Aorta (tissue), 5 donors: Measurements from ENCODE around the gene PYCR2. TPM values are rescaled to one million over a fixed set of nuclear protein-coding genes. Genes with fewer than 3 reads are reported as not detected.
A peak's percentile ranks its signal among the peaks of the same experiment; 100 is the strongest.

Source experiments
- ATAC-seq: fragments of 200-7000 bp; cut with Tn5 transposase; one replicate; pipeline ENCODE4 v1.9.1; 2022; ENCODE audit warnings: moderate library complexity; ENCODE audit not compliant: low FRiP score
- DNase-seq, 2 donors: peaks; one replicate each; pipeline ENCODE4 v3.0.0-alpha.2; 2020
- H3K27ac ChIP-seq, 2 donors: one replicate each; pipeline ENCODE4 v1.5.1; 2013; ENCODE audit warnings: low read length in 2 of 2, mild to moderate bottlenecking in 2 of 2, moderate library complexity in 2 of 2, control low read depth in 1 of 2, inconsistent platforms in 1 of 2, low read depth in 1 of 2
- H3K27me3 ChIP-seq, 2 donors: one replicate each; pipeline ENCODE4 v1.6.1; 2013; ENCODE audit warnings: control low read depth in 1 of 2, low read length in 1 of 2, mild to moderate bottlenecking in 1 of 2, moderate library complexity in 1 of 2; ENCODE audit not compliant: insufficient read depth in 2 of 2, control insufficient read depth in 1 of 2
- H3K36me3 ChIP-seq, 2 donors: one replicate each; pipeline ENCODE4 v1.6.1; 2013; ENCODE audit warnings: control low read depth in 1 of 2, low read length in 1 of 2, mild to moderate bottlenecking in 1 of 2; ENCODE audit not compliant: insufficient read depth in 2 of 2, control insufficient read depth in 1 of 2
- H3K4me1 ChIP-seq, 2 donors: one replicate each; pipeline ENCODE4 v1.6.1; 2013; ENCODE audit warnings: low read length in 2 of 2, control low read depth in 1 of 2, mild to moderate bottlenecking in 1 of 2, moderate library complexity in 1 of 2; ENCODE audit not compliant: insufficient read depth in 2 of 2, control insufficient read depth in 1 of 2
- H3K4me3 ChIP-seq, 2 donors: one replicate each; pipeline ENCODE4 v1.5.1; 2013; ENCODE audit warnings: low read length in 2 of 2, control low read depth in 1 of 2, mild to moderate bottlenecking in 1 of 2
- H3K9me3 ChIP-seq: one replicate; pipeline ENCODE4 v1.6.1; 2013; ENCODE audit warnings: mild to moderate bottlenecking, low read length; ENCODE audit not compliant: control insufficient read depth
- WGBS, 2 donors: extraction: QIAGEN DNeasy Blood & Tissue Kit; methylation state at CpG; one replicate each; pipeline ENCODE4 v1.1.7; 2013; 5-methylcytosine and 5-hydroxymethylcytosine counted together
- intact Hi-C, 2 donors: fragments of 100-400 bp; cut with DNase I; formaldehyde crosslinking; loops; one replicate each; pipeline versions ENCODE4 v1.14.2 to v1.15.0; 2022
- microRNA-seq, 2 donors: library from miRNA; unstranded; fragments of <30 nt; microRNA quantifications; one replicate each; pipeline ENCODE4 v1.2.0, GENCODE V29; 2020
- polyA plus RNA-seq, 2 donors: library from polyadenylated mRNA; stranded (reverse); fragments of 200-250 nt; gene quantifications; one replicate each; pipeline ENCODE4 v1.2.3, GENCODE V29; 2013
- total RNA-seq, 2 donors: library from RNA; stranded (reverse); fragmentation: NEBNext Ultra II Directional; extraction: Animal tissue kit (Norgen Biotek cat#: 25700); gene quantifications; one replicate each; pipeline ENCODE4 v1.2.1, GENCODE V29; 2021
- donor health status: healthy with polysubstance abuse.
- donor health status: Bipolar disorder and iron deficiency.
- donor health status: DM: no; HTN: no; CAD: no.
- donor health status: DM: no; HTN: no; CAD: no.
- donor health status: DM: yes; HTN: yes; CAD: no.

The PYCR2 gene
- total and polyA plus RNA-seq, 4 donors: 27.0 to 63.6 (median 45.8) TPM

GRCh38 chr1:225872075-225872430 lies 52.0 kb downstream of the PYCR2 start:
- Histone ChIP-seq H3K4me3 (no peak overlapping the region), H3K27ac (no peak overlapping the region), H3K27me3 (no peaks in the 10 kb centered on the region), H3K36me3 (peaks cover 0 to 10% of the 10 kb centered on the region in 2 donors), H3K4me1 (no peaks in the 10 kb centered on the region), H3K9me3 (no peaks in the 10 kb centered on the region)
- WGBS, 2 donors: 68 to 72% methylated on average over 3 of the region's 3 CpGs
- DNase-seq: no peak
- intact Hi-C loops: no loop called here
- ATAC-seq: no peak

DNA sequence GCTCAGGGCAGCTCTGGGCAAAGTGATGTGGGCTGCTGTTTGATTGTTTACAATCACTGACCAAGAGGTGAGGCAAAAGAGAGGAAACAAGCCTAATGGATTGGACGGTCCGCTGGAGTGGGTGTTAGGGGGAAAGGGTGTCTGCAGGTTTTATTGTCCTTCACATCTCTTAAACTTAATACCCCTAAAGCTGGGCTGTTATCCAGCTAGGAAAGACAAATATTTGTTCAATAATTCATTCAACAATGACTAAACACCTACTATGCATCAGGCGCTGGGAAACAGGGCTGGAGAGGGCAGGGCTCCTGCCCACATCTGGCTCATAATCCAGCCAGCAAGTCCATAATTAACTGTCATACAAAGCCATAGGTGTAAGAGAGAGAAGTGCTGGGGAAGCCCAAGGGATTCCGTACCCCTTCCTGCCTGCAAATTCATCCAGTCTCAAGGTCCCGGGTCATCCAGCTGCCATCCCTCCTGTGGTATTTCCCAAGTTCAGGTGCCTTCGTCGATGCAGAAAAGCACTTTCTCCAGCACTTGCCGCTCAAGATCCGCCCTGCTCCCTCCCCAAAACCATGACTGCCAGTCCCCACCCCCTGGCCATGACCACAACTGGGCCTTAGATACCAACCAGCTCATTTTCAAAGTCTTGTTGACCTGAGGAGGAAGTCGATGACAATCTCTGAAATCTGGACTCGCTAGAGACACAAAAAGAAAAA lies 52.5 kb downstream of the PYCR2 start:
- no peaks in the 10 kb centered on the region for H3K27me3 ChIP-seq
- no peak overlapping the region for H3K4me3 ChIP-seq
- intact Hi-C loops: no loop called here
- DNase-seq (peak in 1 of 2 donors; percentile 27), ATAC-seq (no peak)
- 70 to 74% methylated on average over 11 of the region's 11 CpGs for WGBS, 2 donors
- peaks cover 0 to 12% of the 10 kb centered on the region in 2 donors for H3K36me3 ChIP-seq
- H3K9me3 ChIP-seq: no peaks in the 10 kb centered on the region
- H3K4me1 ChIP-seq: no peaks in the 10 kb centered on the region
- no peak overlapping the region for H3K27ac ChIP-seq

GRCh38 chr1:225870911-225871310 lies 53.1 kb downstream of the PYCR2 start:
- ATAC-seq (no peak), DNase-seq (no peak)
- H3K27ac ChIP-seq: no peak overlapping the region
- 51 to 59% methylated on average over 3 of the region's 3 CpGs for WGBS, 2 donors
- H3K4me3 ChIP-seq: no peak overlapping the region
- no peaks in the 10 kb centered on the region for H3K4me1 ChIP-seq
- no peaks in the 10 kb centered on the region for H3K27me3 ChIP-seq
- no peaks in the 10 kb centered on the region for H3K9me3 ChIP-seq
- intact Hi-C loops: no loop called here
- H3K36me3 ChIP-seq: peaks cover 0 to 14% of the 10 kb centered on the region in 2 donors

Small RNA genes lying within 50 kb of the gene (microRNA-seq; reads per million reads assigned to microRNA genes)
- gene MIR6741: 0 to 1.8 reads per million in 2 donors

Other genes with a start within 250 kb of the PYCR2 start
- 100 to 1,000 TPM; 128 to 140 TPM for gene SRP9, start 146.4 kb downstream of the PYCR2 start, total RNA-seq
- 100 to 1,000 TPM; 180 to 390 TPM for gene SRP9, start 146.4 kb downstream of the PYCR2 start, polyA plus RNA-seq
- 100 to 1,000 TPM in 1 of 2 donors, 10 to 100 TPM in 1; 57.6 to 153 TPM for gene EPHX1, start 114.1 kb downstream of the PYCR2 start, total RNA-seq
- gene EPHX1, start 114.1 kb downstream of the PYCR2 start, polyA plus RNA-seq: 10 to 100 TPM; 20.0 to 66.3 TPM
- 100 to 1,000 TPM in 1 of 2 donors, 10 to 100 TPM in 1; 89.3 to 118 TPM for gene TMEM63A, start 41.9 kb downstream of the PYCR2 start, total RNA-seq
- 10 to 100 TPM in 1 of 2 donors, 1 to 10 TPM in 1; 7.6 to 73.5 TPM for gene TMEM63A, start 41.9 kb downstream of the PYCR2 start, polyA plus RNA-seq
- gene LEFTY1, start 35.1 kb downstream of the PYCR2 start, total RNA-seq: under 1 TPM; 0.39 to 0.63 TPM
- gene LEFTY1, start 35.1 kb downstream of the PYCR2 start, polyA plus RNA-seq: under 1 TPM; 0.25 to 0.51 TPM
- 1 to 10 TPM; 4.6 to 5.1 TPM for gene LEFTY2, start 17.0 kb upstream of the PYCR2 start, total RNA-seq
- 1 to 10 TPM; 5.0 to 6.0 TPM for gene LEFTY2, start 17.0 kb upstream of the PYCR2 start, polyA plus RNA-seq
- gene SDE2, start 75.1 kb upstream of the PYCR2 start, total RNA-seq: 10 to 100 TPM; 15.7 to 18.3 TPM
- 1 to 10 TPM; 4.9 to 8.3 TPM for gene SDE2, start 75.1 kb upstream of the PYCR2 start, polyA plus RNA-seq
- gene H3-3A, start 138.5 kb upstream of the PYCR2 start, total RNA-seq: 100 to 1,000 TPM; 310 to 349 TPM
- gene H3-3A, start 138.5 kb upstream of the PYCR2 start, polyA plus RNA-seq: 100 to 1,000 TPM; 464 to 699 TPM